Measurements from ENCODE around the gene C10orf62.

DNA sequence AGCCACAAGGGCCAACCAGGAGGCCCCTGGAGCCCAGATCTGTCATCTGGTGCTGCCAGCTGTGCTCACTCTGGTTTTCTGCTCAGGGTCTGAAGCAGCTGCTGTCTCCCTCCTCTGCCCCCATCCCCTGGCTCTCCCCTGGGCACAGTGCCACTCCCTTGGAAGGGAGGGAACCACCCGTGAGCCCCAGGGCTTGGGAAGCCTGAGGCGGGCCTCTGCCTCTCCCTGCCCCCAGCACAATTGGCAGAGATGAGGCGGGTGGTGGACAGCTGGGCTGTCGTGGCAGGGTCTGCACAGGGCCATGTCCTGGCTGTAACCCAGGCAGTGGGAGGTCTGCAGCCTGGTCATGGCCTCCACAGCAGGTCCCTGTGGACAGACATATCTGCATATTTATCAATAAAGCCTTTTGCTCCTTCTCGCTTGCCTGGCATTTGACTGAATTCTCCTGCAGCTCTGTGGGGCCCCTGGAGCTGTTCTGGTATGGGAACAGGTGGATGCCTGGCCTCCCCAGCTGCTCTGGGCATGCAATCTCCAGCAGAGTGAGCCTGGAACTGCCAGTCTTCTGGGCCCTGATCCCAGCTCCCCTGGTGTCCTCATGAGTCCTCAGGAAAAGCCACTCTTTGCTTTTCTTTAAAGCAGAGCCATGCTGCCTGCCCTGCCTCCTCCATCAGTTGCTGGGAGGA, 18.6 kb upstream of the C10orf62 start:
- TF ChIP-seq POLR2AphosphoS5 (IDR thresholded peaks at IDR 0.05; ENCODE audit: low read depth, low read length) = no peak
- no peak for TF ChIP-seq TAF1 (IDR thresholded peaks at IDR 0.05; ENCODE audit: low read depth, low read length)
- no peak for TF ChIP-seq POLR2A (IDR thresholded peaks at IDR 0.05; ENCODE audit: low read depth, low read length)
- no peak for TF ChIP-seq SPI1 (IDR thresholded peaks at IDR 0.05; ENCODE audit: low read depth, low read length)

Data from GM12891 (cell line).